Hepatocyte (in vitro differentiated cells): ENCODE data around the gene ANKRD37.

Experiments
- CTCF ChIP-seq: fragments of 200-600 bp; sonication (generic); IDR thresholded peaks from 2 replicates; pipeline ENCODE4 v1.5.1; 2016; ENCODE audit warnings: antibody characterized with exemption, mild to moderate bottlenecking; ENCODE audit not compliant: poor library complexity
- EZH2 ChIP-seq: fragments of 200-600 bp; sonication (generic); IDR thresholded peaks from 2 replicates; pipeline ENCODE4 v1.6.1; 2016; ENCODE audit warnings: antibody characterized with exemption, mild to moderate bottlenecking, borderline replicate concordance
- EZH2phosphoT487 ChIP-seq: fragments of 200-600 bp; sonication (generic); IDR thresholded peaks from one replicate; pipeline ENCODE4 v1.6.1; 2018; ENCODE audit warnings: antibody characterized with exemption, mild to moderate bottlenecking, low read depth, moderate library complexity; ENCODE audit not compliant: unreplicated experiment, severe bottlenecking

- TF ChIP-seq CTCF (no peak), EZH2phosphoT487 (no peak), EZH2 (no peak)
These were observed 38.8 kb upstream of the ANKRD37 start for GRCh38 chr4:185357733-185358440.
